Osteoblast (primary cell): ENCODE results near the gene ACOT7. TPM values are rescaled to one million over a fixed set of nuclear protein-coding genes. Genes with fewer than 3 reads are reported as not detected.
A peak's percentile ranks its signal among the peaks of the same experiment; 100 is the strongest.

Experiments
- DNase-seq: peaks from one replicate; pipeline ENCODE4 v3.0.0; 2011; ENCODE audit warnings: low spot score, mixed read lengths; ENCODE audit not compliant: insufficient read length; ENCODE audit errors: missing footprints
- H2AFZ ChIP-seq: 2 replicates; pipeline ENCODE4 v1.6.0; 2011; ENCODE audit warnings: mild to moderate bottlenecking, low read length
- H3K27ac ChIP-seq: 2 replicates; pipeline ENCODE4 v1.5.1; 2011; ENCODE audit warnings: mild to moderate bottlenecking, low read depth, low read length, moderate library complexity
- H3K27me3 ChIP-seq: 2 replicates; pipeline ENCODE4 v1.6.0; 2012; ENCODE audit warnings: mild to moderate bottlenecking, control low read depth, inconsistent platforms, low read length, moderate library complexity; ENCODE audit not compliant: insufficient read depth
- H3K36me3 ChIP-seq: 2 replicates; pipeline ENCODE4 v1.5.1; 2011; ENCODE audit warnings: mild to moderate bottlenecking, low read length, control low read depth, moderate library complexity; ENCODE audit not compliant: insufficient read depth
- H3K4me1 ChIP-seq: 2 replicates; pipeline ENCODE4 v1.5.1; 2011; ENCODE audit warnings: mild to moderate bottlenecking, low read length, control low read depth, moderate library complexity; ENCODE audit not compliant: insufficient read depth
- H3K4me2 ChIP-seq: 2 replicates; pipeline ENCODE4 v1.6.0; 2011; ENCODE audit warnings: mild to moderate bottlenecking, low read length; ENCODE audit not compliant: insufficient read depth
- H3K4me3 ChIP-seq: fragments of 200-600 bp; sonication (generic); 3 replicates; pipeline ENCODE4 v1.5.1; 2012; ENCODE audit warnings: mild to moderate bottlenecking, low read length, inconsistent platforms; ENCODE audit not compliant: insufficient read depth
- H3K79me2 ChIP-seq: 2 replicates; pipeline ENCODE4 v1.6.0; 2012; ENCODE audit warnings: mild to moderate bottlenecking, low read length, control low read depth, inconsistent platforms; ENCODE audit not compliant: insufficient read depth
- H3K9me3 ChIP-seq: 2 replicates; pipeline ENCODE4 v1.5.1; 2011; ENCODE audit warnings: low read depth, low read length, control low read depth
- H4K20me1 ChIP-seq: 2 replicates; pipeline ENCODE4 v1.6.0; 2012; ENCODE audit warnings: mild to moderate bottlenecking, low read length, control low read depth; ENCODE audit not compliant: insufficient read depth
- small RNA-seq: library from RNA; depleted of rRNA; stranded (forward); fragments of <200 nt; gene quantifications from one replicate; pipeline ENCODE3, GENCODE V24; 2012
- total RNA-seq: library from RNA; depleted of rRNA; stranded (reverse); fragments of >200 nt; gene quantifications from 2 replicates; pipeline ENCODE4 v1.2.3, GENCODE V29; 2012
- TF ChIP-seq, protein P1 (sequence below): IDR thresholded peaks from 2 replicates; pipeline ENCODE4 v1.5.1; 2011; ENCODE audit warnings: mild to moderate bottlenecking, low read depth, low read length, moderate library complexity; ENCODE audit errors: extremely low read depth

Gene ACOT7
- total RNA-seq, 1 donor = 10.9 TPM

DNA sequence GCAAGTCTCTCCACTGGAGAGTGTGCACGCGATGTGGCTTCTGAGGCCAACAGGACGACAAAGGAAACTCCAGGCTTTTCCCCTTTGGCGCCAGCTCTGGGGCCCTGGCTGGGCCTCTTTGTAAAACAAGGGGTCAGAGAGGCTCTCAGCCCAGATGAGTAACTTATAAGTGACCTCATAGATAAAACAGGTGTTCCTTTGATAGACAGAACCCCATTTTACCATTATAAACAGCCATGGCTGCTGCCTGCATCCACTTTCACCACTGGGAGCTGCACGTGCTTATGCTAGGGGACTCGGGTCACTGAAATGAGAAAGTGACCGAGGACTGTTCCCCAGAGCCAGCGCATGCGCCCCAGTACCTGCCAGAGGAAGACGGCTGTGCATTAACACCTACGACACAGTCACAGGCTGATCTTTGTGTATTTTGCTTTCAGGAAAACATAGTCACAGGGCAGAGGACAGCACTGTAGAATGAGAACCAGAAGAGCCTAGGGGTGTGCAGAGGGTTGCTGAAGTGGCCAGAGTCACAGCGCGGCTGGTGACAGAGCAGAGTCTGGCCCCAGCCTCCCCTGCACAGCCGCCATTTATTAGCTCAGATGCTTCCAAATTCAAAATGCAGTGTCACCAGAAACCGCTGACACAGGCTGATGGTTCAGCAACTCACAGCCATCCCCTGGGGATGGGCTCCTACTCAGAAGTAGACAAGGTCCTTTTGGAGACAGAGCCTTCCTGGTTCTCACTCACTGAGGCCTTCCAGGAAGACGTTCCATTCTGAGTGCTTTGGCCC is 175.0 kb downstream of the ACOT7 start:
- Histone ChIP-seq H3K36me3 (peaks cover 9% of the 10 kb centered on the region), H3K27me3 (no peaks in the 10 kb centered on the region), H3K4me3 (no peak overlapping the region), H3K9me3 (no peaks in the 10 kb centered on the region), H3K79me2 (no peaks in the 10 kb centered on the region), H3K4me1 (no peaks in the 10 kb centered on the region), H3K4me2 (no peak overlapping the region), H3K27ac (no peak overlapping the region), H2AFZ (no peak overlapping the region), H4K20me1 (no peaks in the 10 kb centered on the region)
- peak; percentile 49 for DNase-seq
- TF ChIP-seq, protein P1, sequence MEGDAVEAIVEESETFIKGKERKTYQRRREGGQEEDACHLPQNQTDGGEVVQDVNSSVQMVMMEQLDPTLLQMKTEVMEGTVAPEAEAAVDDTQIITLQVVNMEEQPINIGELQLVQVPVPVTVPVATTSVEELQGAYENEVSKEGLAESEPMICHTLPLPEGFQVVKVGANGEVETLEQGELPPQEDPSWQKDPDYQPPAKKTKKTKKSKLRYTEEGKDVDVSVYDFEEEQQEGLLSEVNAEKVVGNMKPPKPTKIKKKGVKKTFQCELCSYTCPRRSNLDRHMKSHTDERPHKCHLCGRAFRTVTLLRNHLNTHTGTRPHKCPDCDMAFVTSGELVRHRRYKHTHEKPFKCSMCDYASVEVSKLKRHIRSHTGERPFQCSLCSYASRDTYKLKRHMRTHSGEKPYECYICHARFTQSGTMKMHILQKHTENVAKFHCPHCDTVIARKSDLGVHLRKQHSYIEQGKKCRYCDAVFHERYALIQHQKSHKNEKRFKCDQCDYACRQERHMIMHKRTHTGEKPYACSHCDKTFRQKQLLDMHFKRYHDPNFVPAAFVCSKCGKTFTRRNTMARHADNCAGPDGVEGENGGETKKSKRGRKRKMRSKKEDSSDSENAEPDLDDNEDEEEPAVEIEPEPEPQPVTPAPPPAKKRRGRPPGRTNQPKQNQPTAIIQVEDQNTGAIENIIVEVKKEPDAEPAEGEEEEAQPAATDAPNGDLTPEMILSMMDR = no peak

Small RNAs within 50 kb of the gene (small RNA-seq; reads per million reads assigned to genes)
- gene MIR4252 = not detected

Other genes with a start within 250 kb of the ACOT7 start
- gene CHD5, start 213.4 kb downstream of the ACOT7 start, total RNA-seq = under 0.01 TPM in 1 of 2 replicates, not detected in the other
- 93.0 and 99.3 TPM in 2 replicates for gene RPL22, start 194.2 kb downstream of the ACOT7 start, total RNA-seq
- gene RNF207, start 187.6 kb downstream of the ACOT7 start, total RNA-seq = 10.6 and 42.7 TPM in 2 replicates
- 60.8 and 63.6 TPM in 2 replicates for gene ICMT, start 157.8 kb downstream of the ACOT7 start, total RNA-seq
- gene HES3, start 149.6 kb downstream of the ACOT7 start, total RNA-seq = not detected in 2 replicates
- 2.9 and 4.0 TPM in 2 replicates for gene GPR153, start 132.7 kb downstream of the ACOT7 start, total RNA-seq
- gene HES2, start 26.2 kb upstream of the ACOT7 start, total RNA-seq = not detected in 2 replicates
- gene ESPN, start 31.0 kb upstream of the ACOT7 start, total RNA-seq = not detected in 2 replicates
- 3.3 and 5.0 TPM in 2 replicates for gene TNFRSF25, start 72.4 kb upstream of the ACOT7 start, total RNA-seq
- 11.2 and 13.3 TPM in 2 replicates for gene PLEKHG5, start 97.9 kb upstream of the ACOT7 start, total RNA-seq
- gene NOL9, start 160.7 kb upstream of the ACOT7 start, total RNA-seq = 31.1 and 32.1 TPM in 2 replicates
- under 0.01 and 0.29 TPM in 2 replicates for gene TAS1R1, start 161.5 kb upstream of the ACOT7 start, total RNA-seq
- gene ZBTB48, start 186.2 kb upstream of the ACOT7 start, total RNA-seq = 11.5 and 14.5 TPM in 2 replicates
- 76.3 and 86.1 TPM in 2 replicates for gene KLHL21, start 209.1 kb upstream of the ACOT7 start, total RNA-seq
- 13.4 and 16.8 TPM in 2 replicates for gene PHF13, start 220.0 kb upstream of the ACOT7 start, total RNA-seq
- gene THAP3, start 231.1 kb upstream of the ACOT7 start, total RNA-seq = 19.2 and 19.5 TPM in 2 replicates